SKM-1 treated with dmso at 0.1 percent for 144 hours (cell line): Measurements from ENCODE around the gene FOXL1.

Experiments used
- DNase-seq: peaks from one replicate; lab custom pipeline; 2025; ENCODE audit not compliant: unreplicated experiment; lab: John Stamatoyannopoulos, UW

The FOXL1 gene

GRCh38 chr16:86598607-86599565 lies 20.5 kb downstream of the FOXL1 start:
- DNase-seq: no peak

GRCh38 chr16:86601356-86601755 lies 23.0 kb downstream of the FOXL1 start:
- DNase-seq: no peak

GRCh38 chr16:86602521-86602920 lies 24.2 kb downstream of the FOXL1 start:
- no peak for DNase-seq

- DNase-seq: no peak
Observed at GRCh38 chr16:86604436-86605193, 26.3 kb downstream of the FOXL1 start.

GRCh38 chr16:86605950-86606349 lies 27.6 kb downstream of the FOXL1 start:
- DNase-seq: no peak

- DNase-seq: no peak
Observed at GRCh38 chr16:86608301-86608747, 30.0 kb downstream of the FOXL1 start.

- no peak for DNase-seq
Observed at GRCh38 chr16:86609115-86609514, 30.8 kb downstream of the FOXL1 start.

- DNase-seq: no peak
Observed at GRCh38 chr16:86609661-86610060, 31.3 kb downstream of the FOXL1 start.

GRCh38 chr16:86610779-86611524 lies 32.6 kb downstream of the FOXL1 start:
- DNase-seq: no peak

GRCh38 chr16:86611525-86611855 lies 33.1 kb downstream of the FOXL1 start:
- DNase-seq: no peak

GRCh38 chr16:86611941-86612340 lies 33.6 kb downstream of the FOXL1 start:
- no peak for DNase-seq

GRCh38 chr16:86614699-86615098 lies 36.4 kb downstream of the FOXL1 start:
- no peak for DNase-seq

- no peak for DNase-seq
Observed at GRCh38 chr16:86616906-86617305, 38.6 kb downstream of the FOXL1 start.

- no peak for DNase-seq
Observed at GRCh38 chr16:86618431-86619238, 40.3 kb downstream of the FOXL1 start.

- DNase-seq: no peak
Observed at GRCh38 chr16:86619239-86619794, 41.0 kb downstream of the FOXL1 start.

- DNase-seq: no peak
Observed at GRCh38 chr16:86620184-86620583, 41.8 kb downstream of the FOXL1 start.

- DNase-seq: no peak
Observed at GRCh38 chr16:86621966-86622365, 43.6 kb downstream of the FOXL1 start.

- DNase-seq: no peak
Observed at GRCh38 chr16:86622700-86623615, 44.6 kb downstream of the FOXL1 start.

GRCh38 chr16:86625029-86625428 lies 46.7 kb downstream of the FOXL1 start:
- no peak for DNase-seq
